ENCODE measurements around the gene PLCB1.

- TF ChIP-seq ATF2 (CRISPR knock-in tag; IDR thresholded peaks at IDR 0.05; ENCODE audit: borderline replicate concordance, low read depth) (no peak), ZNF263 (CRISPR knock-in tag; IDR thresholded peaks at IDR 0.05; ENCODE audit: low read depth) (no peak), CTCF (IDR thresholded peaks at IDR 0.05) (no peak), ATF1 (CRISPR knock-in tag; IDR thresholded peaks at IDR 0.05) (no peak), JUN (CRISPR knock-in tag; IDR thresholded peaks at IDR 0.05) (no peak), ESRRA (CRISPR knock-in tag; IDR thresholded peaks at IDR 0.05; ENCODE audit: borderline replicate concordance) (no peak), CREM (CRISPR knock-in tag; IDR thresholded peaks at IDR 0.05) (no peak)
These were observed 416.0 kb downstream of the PLCB1 start for GRCh38 chr20:8547968-8548588.

All from WTC11 (cell line).